ENCODE data around the gene ETF1. TPM values are rescaled to one million over a fixed set of nuclear protein-coding genes. Genes with fewer than 3 reads are reported as not detected.

Gene ETF1
- total RNA-seq, 4 donors from 2014 or later = 64.2 to 92.2 (median 81.3) TPM

- DNase-seq (ENCODE audit: low spot score in 2 of 2) = no peak
- no peak overlapping the region for H3K4me3 ChIP-seq (ENCODE audit: low read depth, poor library complexity, severe bottlenecking)
- WGBS, 2 donors = 68 to 69% methylated on average over 5 of the region's 5 CpGs
- TF ChIP-seq CTCF (IDR thresholded peaks at IDR 0.05) (no peak), POLR2A (IDR thresholded peaks at IDR 0.05) (no peak)
- intact Hi-C loops (cut with DNase I; ENCODE audit: low total_unique reads) = no loop called here
These were observed 8.8 kb downstream of the ETF1 start for GRCh38 chr5:138533973-138534941.

- no peak for TF ChIP-seq CTCF (IDR thresholded peaks at IDR 0.05)
- intact Hi-C loops (cut with DNase I; ENCODE audit: low total_unique reads) = no loop called here
- no peak for DNase-seq (ENCODE audit: low spot score in 2 of 2)
- H3K4me3 ChIP-seq (ENCODE audit: low read depth, poor library complexity, severe bottlenecking) = no peak overlapping the region
- WGBS, 2 donors = 92 to 93% methylated on average over 8 of the region's 8 CpGs
These were observed 13.2 kb downstream of the ETF1 start for GRCh38 chr5:138529812-138530211.

GRCh38 chr5:138528744-138529469 is 14.1 kb downstream of the ETF1 start:
- intact Hi-C loops (cut with DNase I; ENCODE audit: low total_unique reads) = no loop called here
- no peak for DNase-seq (ENCODE audit: low spot score in 2 of 2)
- WGBS, 2 donors = 45 to 53% methylated on average over 7 of the region's 7 CpGs
- H3K4me3 ChIP-seq (ENCODE audit: low read depth, poor library complexity, severe bottlenecking) = no peak overlapping the region
- TF ChIP-seq CTCF (IDR thresholded peaks at IDR 0.05) (no peak), POLR2A (IDR thresholded peaks at IDR 0.05) (no peak)

- 47 to 56% methylated on average over 1 of the region's 1 CpG for WGBS, 2 donors
- intact Hi-C loops (cut with DNase I; ENCODE audit: low total_unique reads) = no loop called here
- DNase-seq (ENCODE audit: low spot score in 2 of 2) = no peak
- H3K4me3 ChIP-seq (ENCODE audit: low read depth, poor library complexity, severe bottlenecking) = no peak overlapping the region
- TF ChIP-seq CTCF (IDR thresholded peaks at IDR 0.05) (no peak), POLR2A (IDR thresholded peaks at IDR 0.05) (no peak)
These were observed 14.8 kb downstream of the ETF1 start for GRCh38 chr5:138528208-138528607.

GRCh38 chr5:138527170-138527569 is 15.9 kb downstream of the ETF1 start:
- WGBS, 2 donors = 39 to 48% methylated on average over 1 of the region's 1 CpG
- no peak overlapping the region for H3K4me3 ChIP-seq (ENCODE audit: low read depth, poor library complexity, severe bottlenecking)
- TF ChIP-seq CTCF (IDR thresholded peaks at IDR 0.05) = no peak
- TF ChIP-seq POLR2A (IDR thresholded peaks at IDR 0.05) = no peak
- no peak for DNase-seq (ENCODE audit: low spot score in 2 of 2)
- intact Hi-C loops (cut with DNase I; ENCODE audit: low total_unique reads) = no loop called here
